HK-2 (cell line): ENCODE measurements around the gene GALR2.

Experiments
- DNase-seq: peaks from one replicate; pipeline ENCODE4 v3.0.0-alpha.2; 2018; ENCODE audit not compliant: unreplicated experiment

Gene GALR2

DNA sequence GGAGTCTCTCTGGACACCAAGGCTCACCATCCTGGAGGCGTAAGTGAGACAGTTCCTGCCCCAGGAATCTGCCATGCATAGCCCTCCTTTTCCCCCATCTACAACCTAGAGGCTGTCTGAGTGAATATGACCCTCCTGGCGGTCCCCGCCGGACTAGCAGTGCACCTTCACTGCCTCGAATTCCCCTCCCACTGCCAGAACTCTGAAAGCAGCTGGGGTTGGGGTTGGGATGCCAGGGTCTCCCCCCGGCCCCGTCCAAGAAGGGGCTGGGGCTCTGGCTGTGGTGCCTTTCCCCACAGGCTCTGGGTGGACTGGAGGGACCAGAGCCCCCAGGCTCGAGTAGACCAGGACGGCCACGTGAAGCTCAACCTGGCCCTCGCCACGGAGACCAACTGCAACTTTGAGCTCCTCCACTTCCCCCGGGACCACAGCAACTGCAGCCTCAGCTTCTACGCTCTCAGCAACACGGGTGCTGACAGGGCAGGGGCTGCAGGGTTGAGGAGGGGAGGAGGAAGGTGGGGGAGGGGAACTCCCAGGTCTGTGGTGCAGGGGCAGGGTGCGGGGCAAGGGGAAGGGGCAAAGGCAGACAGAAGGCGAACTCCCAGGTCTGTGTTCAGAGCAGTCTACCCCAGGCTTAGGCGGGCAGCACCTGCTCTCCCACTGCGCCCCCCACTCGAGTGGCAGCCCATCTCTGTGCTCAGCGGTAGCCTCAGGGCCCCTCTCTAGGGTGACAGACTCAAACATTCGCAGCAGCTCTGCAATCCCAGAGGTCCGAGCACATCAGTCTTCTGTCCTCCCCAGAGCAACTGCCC lies 5.6 kb downstream of the GALR2 start:
- DNase-seq = no peak

GRCh38 chr17:76080768-76081287 lies 6.2 kb downstream of the GALR2 start:
- no peak for DNase-seq

DNA sequence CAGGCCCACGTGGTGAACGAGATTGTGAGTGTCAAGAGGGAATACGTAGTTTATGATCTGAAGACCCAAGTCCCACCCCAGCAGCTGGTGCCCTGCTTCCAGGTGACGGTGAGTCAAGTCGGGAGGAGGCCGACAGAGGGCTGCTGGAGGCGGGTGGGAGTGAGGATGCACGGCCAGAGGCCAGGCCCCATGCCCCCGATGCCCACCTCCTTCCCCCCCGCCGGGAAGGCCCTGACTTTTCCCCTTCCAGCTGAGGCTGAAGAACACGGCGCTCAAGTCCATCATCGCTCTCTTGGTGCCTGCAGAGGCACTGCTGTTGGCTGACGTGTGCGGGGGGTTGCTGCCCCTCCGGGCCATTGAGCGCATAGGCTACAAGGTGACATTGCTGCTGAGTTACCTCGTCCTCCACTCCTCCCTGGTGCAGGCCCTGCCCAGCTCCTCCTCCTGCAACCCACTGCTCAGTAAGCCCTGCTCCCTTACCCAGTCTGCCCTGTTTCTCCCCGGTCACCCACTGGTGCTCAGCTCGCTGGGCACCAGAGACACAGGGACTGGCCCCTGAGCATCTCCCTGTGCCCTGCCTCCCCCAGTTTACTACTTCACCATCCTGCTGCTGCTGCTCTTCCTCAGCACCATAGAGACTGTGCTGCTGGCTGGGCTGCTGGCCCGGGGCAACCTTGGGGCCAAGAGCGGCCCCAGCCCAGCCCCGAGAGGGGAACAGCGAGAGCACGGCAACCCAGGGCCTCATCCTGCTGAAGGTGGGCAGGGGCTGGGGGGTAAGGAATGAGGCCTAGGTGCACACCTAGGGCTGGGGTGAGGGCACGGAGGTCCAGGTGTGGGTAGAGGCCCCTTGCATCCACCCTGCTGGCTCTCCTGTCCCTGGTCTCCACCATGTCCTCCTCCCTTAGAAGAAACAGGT lies 7.0 kb downstream of the GALR2 start:
- no peak for DNase-seq

DNA sequence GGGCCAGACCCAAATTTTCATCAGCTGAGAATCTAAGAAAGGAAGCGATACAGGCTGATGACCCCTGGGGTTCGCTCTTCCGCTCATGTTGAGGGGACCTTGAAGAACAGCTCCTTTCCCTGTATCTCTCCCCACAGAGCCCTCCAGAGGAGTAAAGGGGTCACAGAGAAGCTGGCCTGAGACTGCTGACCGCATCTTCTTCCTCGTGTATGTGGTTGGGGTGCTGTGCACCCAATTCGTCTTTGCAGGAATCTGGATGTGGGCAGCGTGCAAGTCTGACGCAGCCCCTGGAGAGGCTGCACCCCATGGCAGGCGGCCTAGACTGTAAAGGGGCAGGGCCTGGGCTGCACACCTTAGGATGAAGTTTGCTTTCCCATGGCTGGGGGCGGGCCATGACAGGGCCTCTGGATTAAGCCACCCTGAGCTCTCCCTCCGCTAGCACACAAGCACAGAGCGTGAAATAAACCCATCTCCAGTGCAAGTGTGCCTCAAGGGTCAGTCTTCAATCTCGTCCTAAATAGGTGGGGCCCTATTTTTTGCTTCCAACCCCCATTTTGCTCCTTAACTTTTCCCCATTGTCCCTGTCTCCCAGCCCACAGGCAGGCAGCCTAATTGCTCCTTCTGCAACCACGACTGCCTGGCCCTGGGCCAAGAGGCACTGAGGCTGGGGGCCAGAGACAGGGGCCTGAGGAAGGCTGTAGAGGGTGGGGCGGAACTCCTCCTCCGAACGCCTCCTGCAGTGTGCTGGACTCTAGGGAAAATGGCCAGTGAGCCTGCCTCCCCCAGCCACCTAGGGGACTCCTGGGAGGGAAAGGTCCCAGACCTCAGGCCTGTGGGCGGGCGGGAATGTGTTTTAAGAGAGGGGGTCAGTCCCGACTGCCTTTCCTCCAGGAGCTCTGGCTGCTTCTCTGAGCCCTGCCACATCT lies 8.0 kb downstream of the GALR2 start:
- DNase-seq = no peak

DNA sequence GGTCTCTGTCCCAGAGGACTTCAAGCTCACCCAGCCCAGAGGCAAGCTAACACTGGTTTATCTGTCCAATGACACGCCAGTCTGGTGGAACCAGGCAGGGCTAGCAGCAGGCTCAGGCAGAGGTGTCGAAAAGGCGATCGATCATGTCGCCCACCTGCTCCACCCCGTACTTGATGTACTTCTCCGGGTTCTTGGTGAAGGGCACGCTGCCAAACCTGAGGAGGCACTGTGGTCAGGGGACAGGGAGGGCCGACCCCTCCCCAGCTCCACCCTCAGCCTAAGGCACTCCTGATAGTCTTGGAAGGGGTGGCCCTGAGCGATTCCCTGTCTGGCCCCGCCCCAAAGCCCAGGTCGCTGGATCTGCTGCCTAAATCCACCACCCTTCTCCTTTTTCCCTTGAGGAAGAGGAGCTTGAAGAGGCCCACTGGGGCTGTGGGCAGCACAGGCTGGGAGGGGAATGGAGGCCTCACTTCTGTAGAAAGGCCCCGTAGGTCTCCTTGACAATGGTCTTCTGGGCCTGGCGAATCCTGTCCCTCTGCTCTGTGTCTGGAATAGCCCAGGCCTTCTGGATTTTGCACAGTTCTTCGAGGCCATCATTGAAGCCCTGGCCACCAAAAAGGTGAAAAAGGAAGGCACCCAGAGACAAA lies 9.1 kb downstream of the GALR2 start:
- no peak for DNase-seq

DNA sequence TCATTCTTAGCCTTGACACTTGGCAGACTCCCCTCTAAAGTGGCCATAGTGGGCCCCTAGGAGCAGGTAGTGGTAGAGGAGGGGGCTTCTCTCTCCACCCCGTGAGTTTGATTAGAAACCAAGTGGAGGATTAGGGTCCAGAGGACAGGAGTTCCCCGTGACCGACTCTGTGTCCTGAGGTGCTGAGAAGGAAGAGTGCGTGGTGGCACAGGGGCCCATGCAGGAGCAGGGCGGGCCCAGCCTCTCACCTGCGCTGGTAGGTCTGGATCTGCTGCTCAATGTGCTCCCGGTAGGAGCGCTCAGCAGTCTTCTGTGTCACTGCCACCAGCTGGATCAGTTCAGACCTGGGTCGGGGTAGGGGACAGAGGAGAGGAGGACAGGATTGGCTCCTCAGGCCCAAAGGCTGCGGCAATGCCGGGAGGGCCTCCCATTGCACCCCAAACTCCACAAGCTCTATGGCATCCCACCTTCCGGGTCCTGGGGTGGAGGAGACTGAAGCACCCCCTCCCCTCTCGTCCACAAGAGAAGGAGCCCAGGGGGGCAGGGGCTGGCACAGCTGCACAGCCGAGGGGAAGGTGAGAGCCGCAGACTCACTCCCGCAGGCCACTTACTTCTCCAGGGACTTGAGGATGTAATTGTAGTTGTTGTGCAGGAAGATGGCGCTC lies 10.6 kb downstream of the GALR2 start:
- no peak for DNase-seq

- DNase-seq = no peak
Measured at GRCh38 chr17:76085731-76086366, 11.3 kb downstream of the GALR2 start.

GRCh38 chr17:76086384-76086783 lies 11.8 kb downstream of the GALR2 start:
- DNase-seq = no peak

GRCh38 chr17:76087531-76087930 lies 12.9 kb downstream of the GALR2 start:
- no peak for DNase-seq

DNA sequence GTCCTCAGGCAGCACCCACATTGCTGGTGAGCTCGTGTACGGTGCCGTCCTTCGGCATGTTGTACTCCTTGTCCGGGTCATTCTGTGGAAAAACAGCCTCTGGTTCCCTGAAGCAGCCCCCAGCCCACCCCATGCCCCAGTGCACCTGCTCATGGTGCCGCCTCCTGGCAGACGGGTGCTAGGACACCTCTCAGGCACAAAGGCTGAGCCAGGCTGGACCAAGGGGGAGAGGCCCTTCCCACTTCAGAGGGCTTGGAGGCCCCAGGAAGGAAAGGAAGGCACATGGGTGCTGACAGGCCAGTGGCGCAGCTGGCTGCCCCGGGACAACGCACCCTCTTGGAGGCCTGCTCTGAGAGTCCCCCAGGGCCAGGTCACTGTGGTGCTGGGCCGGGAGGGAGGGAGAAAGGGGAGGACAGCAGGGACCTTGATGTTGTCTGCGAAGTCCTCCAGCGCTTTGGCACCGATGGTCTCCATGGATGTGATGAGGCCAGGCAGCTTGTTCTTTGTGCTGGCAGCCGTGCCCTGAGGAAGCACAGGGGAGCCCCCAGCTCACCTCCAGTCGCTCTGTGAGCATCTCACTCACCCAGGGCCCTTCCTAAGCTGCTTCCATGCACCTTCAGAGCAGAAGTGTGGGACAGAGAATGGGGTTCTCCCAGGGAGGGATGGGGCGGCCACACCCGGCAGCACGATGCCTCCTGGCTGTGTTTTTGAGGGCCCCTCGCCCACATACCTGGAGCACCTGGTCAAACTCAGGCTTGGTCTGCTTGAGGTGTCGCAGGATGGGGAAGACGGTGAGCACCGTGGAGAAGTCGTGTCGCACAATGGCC lies 13.7 kb downstream of the GALR2 start:
- no peak for DNase-seq

GRCh38 chr17:76088868-76089576 lies 14.4 kb downstream of the GALR2 start:
- DNase-seq = no peak

DNA sequence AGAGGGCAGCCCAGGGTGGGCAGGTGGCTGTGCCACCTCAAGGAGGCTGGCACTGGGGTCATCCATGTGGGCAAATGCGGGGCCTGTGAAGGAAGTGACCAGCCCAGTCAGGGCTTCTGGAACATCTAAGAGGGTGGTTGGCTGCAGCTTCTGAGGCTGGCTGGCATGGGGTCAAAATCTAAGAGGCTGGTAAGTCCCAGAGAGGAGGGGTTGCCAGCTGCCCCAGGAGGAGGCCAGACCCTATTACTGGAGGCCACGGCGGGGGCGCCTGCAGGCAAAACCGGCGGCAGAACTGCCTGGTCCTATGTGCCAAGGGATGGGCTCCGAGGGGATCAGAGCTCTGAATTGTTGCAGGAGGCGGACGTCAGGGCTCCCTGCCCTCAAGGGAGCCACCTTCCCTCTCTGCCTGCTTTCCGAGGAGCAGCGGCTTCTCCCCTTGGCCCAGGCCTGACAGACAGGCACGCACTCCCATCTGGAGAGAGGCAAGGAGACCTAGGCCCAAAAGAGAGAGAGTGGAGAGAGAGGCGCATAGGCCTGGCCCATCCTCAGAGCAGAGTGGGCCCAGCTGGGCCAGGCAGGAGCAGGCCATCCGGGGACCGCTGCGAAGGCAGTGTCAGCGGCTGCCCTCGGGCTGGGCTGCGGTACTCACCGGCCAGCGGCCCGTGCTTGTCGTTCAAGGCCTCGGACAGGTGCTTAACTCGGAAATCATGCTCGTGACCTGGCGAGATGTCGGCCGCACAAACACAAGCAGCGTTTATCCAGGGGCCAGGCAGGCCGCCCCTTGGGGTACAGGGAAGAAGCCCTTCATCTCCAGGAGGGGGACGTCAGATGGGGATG lies 15.3 kb downstream of the GALR2 start:
- no peak for DNase-seq

DNA sequence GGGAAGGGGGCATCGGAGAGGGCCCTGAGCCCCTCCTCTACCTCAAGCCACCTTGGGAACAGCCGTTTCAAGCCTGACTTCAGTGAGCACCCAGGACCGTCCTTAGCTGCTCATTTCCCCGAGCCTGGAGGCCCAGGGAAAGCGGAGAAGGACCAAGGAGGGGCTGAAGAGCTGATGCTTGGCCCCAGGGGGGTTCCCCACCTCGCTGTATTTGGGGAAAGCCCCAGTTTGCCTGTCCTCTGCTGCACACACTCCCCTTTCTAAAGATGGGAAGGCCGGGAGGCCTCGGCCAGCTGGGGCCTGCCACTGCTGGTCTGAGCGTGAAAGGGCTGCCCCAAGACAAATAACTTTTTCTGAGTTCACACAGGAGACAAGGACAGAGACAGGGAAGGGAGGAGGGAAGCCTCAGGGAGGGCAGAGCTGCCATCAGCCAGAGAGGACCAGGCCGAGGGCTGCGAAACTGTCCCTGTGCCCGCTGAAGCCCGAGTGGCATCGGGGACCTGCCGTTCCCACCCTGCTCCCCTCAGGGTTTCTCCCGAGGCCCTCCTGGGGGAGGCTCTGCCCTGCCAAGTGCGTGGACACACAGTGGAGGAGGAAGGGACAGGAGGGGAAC lies 16.0 kb downstream of the GALR2 start:
- no peak for DNase-seq

DNA sequence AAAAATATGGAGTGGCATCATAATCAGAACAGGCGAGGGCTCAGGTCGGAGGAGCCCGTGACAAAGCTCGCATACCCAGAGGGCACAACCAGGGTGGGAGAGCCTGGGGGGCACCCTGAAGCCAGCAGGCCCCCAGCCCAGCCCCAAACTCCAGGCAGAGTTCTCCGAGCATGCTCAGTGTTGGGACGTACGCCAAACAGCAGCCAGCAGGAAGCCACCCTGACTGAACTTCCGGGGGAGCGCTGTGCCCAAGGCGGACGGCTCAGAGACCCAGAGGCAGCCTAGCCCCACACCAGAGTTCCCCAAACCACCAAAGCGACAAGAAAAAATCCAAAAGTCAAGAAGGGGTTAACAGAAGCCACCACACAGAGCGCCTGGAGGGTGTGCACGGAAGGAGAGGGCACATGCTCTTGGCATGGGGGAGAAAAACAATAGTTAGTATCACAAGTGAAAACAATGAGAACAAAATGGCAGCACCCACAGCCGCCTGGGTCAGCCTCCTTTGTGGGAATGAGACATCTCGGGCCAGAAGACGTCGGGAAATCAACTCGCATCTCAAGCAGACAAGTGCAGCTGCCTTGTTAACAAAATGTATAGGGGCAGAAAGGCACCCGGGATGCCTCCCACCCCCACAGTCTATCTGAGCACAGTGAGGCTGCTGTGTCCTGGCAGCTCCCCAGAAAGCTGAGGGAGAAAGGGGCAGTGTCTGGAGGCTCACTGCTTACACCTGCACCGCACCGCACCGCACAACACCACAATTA lies 17.1 kb downstream of the GALR2 start:
- DNase-seq = no peak

DNA sequence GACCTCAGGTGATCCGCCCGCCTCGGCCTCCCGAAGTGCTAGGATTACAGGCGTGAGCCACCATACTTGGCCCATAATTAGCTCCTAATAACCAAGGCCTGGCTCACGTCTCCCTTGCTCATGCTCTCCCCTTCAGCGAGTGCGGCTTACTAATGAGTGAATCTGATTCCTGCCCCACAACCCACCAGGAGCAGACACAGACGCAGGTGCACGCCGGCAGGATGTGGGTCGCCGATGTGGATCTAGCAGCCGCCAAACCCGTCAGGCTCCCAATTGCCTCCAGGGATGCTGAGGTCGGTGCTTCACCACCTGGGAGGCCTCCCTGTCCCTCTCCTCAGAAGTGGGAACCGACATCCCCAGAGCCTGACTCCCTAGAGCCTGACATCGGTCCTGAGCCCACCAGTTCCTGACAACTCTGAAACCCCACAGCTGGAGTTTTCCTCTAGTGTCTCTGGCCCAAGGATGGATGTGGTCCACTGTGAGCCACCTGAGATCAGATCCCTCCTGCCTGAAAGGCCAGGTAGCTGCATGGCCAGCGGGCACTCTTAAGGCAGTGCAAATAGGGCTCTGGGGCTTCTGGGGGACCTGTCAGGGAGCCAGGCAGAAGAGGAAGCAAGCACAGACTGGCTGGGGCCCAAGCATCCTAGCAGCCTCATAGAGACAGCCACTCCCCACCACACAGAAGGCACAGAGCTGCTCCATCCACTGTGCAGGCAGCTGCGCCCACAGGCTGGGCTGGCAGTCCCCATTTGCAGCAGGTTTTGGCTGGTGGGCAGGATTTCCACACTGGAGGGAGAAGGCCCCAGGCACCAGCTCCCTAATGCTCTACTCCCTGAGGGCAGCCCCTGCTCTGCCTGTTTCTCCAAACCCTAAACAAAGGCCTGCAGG lies 18.2 kb downstream of the GALR2 start:
- no peak for DNase-seq
